Brain pericyte (primary cell): ENCODE measurements around the gene ICAM5.
"Not testable (repeated sequence)": the region's sequence is repeated elsewhere in the genome, so short reads cannot be mapped to it uniquely, and the experiment has no call there.

Experiments used
- DNase-seq: peaks from one replicate; pipeline ENCODE4 v3.0.0-alpha.2; 2012; ENCODE audit warnings: low read depth, low spot score

The ICAM5 gene

DNA sequence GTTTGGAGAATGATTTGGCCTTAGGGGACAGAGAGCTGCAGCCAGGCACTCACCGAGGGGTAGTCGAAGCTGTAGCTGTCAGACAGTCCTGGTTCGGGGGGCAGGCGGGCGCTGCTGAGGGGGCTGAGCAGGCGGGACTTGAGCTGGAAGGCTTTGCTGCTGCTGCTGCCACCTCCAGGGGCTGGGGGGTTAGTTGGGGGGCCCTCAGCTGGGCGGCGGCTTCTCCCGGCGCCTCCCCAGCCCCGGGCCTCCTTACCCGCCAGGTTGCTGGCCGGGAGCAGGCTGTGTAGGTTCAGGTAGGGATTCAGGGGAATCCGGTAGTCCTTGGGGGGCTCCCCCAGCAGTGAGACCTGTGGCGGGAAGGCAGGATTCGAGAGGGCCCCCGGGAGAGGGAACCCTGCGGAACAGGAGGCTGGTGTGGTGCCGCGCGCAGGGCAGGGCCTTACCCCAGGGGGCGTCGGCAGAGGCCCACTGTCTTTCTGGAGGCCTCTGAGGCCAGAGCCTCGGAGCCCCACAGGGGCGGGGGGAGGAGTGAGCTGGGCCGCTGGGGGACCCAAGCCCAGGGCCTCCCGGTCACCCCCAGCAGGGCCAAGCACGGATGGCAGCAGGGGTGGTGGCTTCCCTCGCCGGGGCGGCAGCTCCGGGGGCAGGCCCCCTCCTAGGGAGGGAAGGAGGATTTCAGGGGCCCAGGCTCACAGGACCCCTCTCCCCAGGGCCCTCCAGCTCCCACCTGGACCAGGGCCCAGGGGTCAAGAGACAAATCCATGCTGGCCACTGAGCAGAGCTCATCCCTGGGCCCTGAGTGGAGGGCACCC lies 31.1 kb downstream of the ICAM5 start:
- DNase-seq, result no peak

DNA sequence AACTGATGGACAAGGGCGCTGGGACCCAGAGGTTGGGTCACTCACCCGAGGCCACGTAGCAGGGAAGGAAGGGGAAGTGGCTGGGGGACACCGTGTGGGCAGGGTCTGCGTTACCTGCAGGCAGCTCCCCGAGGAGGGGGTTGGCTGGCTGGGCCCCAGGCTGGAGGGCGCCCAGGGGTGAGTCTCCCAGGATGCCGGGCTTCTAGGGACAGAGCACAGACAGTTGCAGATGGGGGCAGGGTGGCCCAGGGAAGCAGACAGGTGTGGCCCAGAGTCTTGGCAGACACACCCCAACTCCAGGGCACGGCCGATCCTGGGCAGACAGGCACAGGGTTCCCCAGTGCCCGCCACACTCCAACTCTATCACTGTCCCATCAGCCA lies 31.7 kb downstream of the ICAM5 start:
- DNase-seq, result no peak

DNA sequence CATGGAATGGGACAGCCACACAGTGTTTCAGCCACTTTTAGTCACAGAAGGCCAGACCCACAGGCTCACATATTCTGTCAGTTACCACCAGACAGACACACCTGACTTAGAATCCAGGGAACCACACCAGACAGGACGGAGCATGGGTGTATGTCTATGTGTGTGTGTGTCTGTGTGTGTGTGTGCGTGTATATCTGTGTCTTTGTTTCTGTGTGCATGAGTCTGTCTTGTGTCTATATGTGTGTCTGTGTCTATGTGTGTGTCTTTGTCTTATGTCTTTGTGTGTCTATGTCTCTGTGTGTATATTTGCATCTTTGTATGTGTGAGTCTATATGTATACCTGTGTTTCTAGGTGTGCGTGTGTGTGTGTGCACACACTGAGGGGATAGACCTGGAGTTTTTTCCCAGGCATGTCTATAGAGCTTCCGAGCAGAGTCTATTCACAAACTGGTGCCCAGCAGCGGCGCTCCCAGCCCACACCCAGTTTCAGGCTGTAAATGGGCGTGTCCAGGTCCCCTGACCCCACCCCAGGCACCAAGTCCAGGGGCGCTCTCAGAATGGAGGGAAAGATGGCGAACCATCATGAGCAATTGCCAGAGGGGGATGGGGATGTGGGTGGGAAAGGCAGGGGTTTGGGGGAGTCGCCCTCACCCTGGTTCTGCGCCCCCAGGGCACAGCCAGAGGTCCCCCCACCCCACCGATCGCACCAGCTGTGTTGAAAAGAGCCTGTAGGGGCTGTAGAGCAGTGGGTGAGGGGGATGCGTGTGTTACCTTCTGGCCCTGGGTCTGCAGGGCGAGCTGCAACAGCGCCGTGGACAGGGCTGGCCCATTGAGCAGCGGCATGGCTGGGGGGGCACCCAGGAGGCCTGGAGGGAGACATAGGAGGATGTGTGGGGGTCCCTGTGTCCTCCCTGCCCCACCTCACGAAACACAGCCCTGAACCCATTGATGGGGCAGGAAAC lies 32.4 kb downstream of the ICAM5 start:
- no peak for DNase-seq

DNA sequence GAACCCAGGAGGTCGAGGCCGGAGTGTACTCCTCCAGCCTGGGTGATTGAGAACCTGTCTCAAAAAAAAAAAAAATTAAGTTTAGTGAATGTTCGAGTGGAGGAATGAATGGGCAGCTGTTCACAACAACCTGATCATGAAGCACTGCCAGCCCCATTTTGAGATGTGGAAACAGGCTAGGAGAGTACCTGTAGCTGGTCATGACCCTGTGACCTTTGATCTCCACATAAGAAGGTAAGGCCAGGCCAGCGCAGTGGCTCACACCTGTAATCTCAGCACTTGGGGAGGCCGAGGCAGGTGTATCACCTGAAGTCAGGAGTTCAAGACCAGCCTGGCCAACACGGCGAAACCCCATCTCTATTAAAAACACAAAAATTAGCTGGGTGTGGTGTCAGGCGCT lies 36.0 kb downstream of the ICAM5 start:
- no peak for DNase-seq

DNA sequence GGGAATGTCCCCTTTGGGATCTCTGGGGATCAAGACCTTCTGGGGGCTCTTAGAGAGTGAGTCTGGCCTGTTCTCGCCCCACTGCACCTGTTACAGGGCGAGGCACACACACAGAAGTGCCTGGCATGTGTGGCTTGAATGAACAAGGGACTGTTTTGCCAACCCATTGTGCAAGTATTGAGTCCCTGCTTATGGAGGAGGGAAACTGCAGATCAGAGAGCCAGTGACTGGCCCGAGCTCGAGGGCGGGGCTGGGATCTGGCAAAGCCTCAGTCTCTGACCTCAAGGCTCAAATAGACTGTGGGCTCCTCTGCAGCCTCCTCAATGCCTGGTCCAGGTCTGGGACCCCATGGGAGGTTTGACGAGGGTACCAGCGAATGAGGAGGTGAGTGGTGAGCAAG lies 38.0 kb downstream of the ICAM5 start:
- no peak for DNase-seq

DNA sequence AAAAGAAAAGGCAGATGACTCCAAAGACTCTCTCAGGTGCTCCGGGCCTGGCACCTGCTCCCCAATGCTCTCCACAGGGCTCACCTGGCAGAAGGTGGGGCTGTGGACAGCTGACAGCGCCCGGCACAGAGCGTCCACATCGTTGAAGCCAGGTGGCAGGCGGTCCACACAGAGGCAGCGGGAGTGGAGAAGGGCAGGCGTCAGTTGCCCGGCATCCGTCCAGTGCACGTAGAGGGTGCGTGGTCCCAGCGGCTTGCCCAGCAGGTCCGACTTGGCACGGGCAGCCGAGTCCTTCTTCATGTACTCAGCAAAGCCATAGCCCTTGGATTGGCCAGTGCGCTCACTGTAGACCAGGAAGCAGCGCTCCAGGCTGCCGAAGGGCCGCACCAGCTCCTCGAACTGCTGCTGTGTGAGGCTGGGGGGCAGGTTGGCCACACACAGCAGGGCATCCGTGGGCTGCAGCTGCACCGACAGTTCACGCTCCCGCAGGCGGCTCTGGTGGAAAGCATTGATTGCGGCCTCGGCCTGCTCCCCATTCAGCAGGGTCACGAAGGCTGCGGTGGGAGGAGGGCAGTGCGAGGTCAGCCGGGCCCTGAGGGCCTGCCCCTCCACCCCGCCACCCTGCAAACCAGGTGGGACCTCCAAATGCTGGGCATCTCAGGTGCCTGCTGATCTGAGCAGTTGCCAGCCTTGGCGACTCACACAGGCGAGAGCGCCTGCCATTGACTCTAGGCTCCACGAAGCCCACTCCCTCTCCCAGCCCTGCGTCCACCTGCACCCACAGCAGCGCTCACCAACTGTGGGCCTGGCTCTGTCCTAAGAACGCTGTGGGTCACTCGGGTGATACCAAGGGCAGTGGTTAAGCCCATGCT lies 39.0 kb downstream of the ICAM5 start:
- DNase-seq, result no peak

DNA sequence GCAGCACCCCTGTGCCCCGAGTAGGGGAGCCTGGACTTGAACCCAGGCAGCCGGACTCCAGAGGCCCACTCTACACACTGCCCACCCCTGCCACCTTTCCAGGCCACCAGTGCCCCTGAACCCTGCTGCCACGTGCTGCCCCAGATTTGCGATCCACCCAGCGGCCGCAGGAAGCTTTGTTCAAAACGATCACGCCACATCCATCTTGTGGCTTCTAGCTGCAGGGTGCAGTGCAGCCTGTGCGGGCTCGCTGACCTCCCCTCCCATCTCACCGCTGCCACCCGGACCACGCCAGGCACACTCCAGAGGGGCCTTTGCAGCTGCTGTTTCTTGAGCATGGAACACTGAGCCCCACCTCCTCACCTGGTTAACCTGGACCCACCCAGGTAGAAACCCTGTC lies 39.8 kb downstream of the ICAM5 start:
- no peak for DNase-seq

DNA sequence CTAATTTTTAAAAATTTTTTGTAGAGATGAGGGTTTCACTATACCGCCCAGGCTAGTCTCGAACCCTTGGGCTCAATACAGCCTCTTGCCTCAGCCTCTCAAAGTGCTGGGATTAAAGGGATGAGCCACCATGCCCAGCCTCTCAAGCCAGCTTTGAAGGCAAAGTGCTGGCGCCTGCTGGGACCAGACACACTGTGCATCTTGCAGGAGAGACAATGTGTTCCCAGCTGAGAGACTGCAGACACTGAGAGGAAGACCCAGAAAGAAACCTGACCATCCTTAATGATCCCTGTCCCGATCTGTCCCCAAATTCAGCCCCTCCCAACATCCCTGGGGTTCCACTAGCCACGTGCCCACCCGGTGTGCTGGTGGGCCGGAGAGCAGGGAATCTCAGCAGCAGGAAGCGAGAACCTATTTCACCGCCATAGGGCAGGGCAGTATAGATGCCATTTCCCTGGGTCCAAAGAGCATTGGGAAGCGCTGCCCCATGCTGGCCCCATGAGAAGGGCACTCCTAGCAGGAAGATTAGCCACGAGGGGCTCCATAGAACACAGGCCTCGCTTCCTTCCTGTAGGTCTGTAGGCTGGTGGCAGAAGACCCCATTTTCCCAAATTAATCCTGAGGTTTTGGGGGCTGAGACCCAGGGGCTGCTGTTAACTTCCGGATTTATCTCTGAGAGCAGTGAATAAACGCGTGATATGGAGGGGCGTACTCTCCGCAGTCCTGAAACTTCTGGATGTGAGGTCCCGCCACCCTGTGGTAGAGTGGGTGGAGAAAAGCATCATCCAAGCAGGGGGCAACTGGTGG lies 42.6 kb downstream of the ICAM5 start:
- DNase-seq, result no peak

DNA sequence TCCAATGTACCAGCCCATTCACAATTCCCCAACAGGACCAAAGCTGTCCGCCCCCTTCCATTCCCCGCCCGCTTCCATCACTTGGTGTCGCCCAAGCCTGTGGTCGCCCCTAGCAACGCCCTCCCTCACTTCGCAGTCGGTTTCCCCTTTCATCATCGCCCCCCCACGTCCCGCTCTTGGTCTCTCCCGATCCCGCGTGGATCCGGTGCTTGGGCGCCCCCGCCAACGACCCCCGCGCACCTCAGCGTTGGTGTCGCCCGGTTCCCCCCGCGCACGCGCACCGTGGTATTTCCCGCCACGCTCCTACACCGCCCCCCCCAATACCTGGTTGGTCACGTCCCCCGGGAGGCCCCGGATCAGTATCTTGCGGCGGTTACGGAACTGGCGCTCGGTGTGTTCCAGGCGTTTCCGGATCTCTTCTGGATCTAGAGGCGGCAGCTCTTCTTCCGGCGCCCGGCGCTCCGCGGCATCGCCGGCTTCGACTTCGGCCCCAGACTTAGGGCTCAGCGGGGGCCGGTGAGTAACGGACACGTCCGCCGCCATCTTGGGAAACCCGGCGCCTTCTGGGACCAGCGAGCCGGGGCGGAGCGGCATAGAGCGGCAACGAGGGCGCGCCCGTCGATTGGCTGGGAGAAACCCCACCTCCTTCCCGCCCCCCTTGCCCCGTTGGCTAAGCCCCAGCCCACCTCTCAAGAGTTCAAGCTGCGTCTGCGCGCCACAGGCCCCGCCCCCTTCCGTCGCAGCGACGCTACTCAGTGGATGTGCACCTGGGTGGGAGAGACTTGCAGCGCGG lies 43.4 kb downstream of the ICAM5 start, which contains the start of gene RAVER1:
TSS of gene RAVER1 (minus strand) at position 565 of the 793 bp plus-strand sequence. CDS start at position 543, 22 bp downstream.
- peak; percentile 92 for DNase-seq

DNA sequence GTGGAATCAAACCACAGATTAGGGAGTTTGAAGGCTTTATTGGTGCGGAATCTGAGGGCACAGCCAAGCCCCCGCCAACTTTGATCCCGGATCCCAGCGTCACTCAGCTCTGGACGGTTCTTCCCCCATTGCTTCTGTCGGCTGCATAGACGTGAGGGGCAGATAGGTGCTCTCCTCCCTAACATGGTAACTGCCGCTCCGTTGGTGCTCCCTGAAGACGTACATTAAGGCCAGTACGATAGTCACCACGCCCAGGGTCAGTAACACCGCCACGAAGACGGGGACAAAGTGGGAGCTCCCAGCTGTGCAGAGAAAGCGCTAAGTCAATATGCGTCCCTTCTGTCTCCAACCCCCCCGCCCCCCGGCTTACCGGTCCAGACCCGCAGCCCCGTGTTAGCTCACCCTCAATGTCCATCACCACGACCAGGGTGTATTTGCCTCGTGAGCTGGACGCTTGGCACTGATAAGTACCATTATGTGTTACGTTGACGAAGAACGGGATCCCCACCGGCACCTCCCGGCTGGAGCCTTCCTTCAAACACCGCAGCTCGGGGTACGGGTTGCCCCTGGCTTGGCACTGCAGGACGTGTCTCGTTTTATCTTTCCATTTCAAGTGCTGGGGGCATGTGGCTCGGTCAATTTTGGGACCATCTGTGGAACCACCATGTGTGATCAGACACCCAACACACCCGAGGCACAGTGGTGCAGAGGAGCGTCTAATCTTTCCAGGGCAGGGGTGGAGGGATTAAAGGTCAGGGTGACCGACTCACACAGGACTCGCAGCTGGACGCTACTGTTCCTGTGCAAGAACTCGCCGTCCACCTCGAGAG lies 44.2 kb downstream of the ICAM5 start:
- no peak for DNase-seq

DNA sequence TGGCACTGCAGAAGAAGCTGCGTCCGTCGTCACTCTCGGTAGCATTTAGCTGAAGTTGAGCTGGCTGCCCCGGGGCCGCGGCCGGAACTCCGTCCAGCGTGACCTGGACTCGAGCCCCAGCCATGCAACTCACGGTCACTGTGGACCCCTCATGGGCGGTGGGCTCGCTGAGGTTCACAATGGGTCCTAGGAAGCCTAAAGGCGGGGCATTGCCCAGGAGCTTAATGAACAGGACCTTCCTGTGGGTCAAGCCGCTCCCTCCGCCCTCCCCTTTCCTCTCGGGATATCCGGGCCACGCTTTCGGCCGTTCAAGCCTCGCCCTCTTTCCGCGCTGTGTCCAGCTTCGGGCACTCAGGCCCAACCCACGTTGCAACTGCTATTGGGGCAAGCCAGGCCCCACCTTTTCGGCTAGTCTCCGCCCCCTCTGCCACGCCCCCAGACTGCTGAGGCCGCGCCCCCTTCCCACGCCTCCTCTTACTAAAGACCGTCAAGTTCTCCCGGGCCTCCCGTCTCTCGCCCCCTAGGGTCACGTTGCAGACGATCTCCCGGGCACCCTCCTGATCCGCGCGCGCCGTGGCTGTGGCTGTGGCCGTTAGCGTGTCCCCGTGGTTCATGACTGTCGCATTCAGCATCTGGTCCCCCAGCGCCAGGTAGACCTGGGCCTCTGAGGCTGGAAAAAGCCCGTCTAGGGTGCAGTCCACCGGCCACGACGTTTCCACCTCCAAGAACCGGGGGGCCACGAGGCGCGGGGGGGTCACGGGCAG lies 45.0 kb downstream of the ICAM5 start:
- DNase-seq, result peak; percentile 76

DNA sequence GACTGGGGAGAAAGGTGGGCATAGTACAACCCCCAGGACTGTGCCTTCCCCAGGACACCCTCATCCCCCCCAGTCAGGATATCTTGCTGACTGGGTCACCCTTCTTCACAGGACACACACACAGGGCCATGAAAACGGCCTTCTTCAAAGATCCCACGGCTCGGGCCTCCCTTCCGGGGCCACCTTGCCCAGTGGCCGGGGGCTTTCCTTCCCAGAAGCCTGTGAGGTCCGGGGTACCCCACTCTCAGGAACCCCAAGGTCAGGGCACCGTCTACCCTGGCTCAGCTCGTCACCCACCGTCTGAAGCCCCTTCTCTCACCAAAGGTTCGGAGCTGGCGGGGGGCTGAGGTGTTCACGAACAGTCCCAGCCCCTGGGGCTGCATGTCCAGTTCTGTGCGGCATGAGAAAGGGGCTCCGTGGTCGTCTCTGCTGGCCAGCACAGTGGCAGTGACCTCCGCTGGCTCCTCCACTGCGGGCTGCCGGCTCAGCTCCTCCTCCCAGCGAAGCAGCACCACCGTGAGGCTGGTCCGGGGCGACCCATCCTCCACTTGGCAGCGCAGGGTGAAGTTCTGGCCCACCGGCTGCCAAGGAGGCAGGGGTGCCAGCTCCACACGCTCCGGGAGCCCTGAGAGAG lies 45.7 kb downstream of the ICAM5 start:
- DNase-seq, result no peak

DNA sequence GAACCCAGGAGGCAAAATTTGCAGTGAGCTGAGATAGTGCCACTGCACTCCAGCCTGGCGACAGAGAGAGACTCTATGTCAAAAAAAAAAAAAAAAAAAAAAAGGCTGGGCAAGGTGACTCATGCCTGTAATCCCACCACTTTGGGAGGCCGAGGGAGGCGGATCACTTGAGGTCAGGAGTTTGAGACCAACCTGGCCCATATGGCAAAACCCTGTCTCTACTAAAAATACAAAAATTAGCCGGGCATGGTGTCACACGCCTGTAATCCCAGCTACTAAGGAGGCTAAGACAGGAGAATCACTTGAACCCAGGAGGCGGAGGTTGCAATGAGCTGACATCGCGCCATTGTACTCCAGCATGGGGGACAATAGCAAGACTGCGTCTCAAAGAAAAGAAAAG lies 47.0 kb downstream of the ICAM5 start:
- DNase-seq, result not testable (repeated sequence)

DNA sequence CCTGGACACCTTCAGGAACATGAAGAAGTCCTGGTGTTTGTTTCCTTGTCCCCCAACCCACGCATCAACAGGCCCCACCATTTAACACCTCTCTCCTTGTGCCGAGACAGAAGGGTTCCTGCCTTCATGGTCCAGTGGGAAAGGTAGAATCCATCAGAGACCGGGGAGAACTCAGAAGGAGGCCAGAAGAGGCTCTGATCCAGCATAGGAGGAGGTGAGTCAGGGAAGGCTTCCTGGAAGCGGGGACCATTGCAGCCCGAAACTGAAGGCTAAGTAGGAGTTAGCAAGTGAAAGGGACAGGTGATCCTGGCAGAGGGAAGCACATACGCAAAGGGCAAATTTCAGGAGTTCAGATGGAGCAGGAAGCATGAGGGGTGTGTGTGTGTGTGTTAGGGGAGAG lies 49.2 kb downstream of the ICAM5 start:
- no peak for DNase-seq

DNA sequence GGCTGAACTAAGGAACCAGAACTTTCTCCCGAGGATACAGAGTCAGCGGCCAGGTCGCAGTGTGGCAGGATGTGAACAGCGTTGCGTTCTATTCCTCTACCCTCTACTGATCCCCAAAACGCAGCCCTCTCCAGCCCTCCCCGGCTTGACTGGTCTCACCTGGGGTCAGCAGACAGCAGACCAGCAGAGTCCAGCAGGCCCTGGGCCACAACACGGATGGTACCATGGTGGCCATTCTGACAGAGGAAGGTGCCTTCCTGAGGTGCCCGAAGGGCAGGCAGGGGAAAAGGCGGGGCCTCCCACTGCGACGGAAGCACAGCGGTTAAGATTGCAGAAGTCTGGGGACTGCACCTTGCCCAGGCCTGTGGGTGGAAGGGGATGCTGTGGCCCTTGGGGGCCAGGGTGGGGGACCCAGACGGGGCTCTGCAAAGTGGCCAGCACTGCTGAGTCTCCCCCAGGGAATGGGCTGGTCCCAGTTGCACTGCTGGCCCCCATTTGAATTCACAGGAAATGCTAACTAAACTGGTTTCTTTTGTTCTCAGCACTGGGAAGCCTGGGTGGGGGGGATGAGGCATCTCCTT lies 49.7 kb downstream of the ICAM5 start, which contains the start of gene ICAM3:
TSS of gene ICAM3 (minus strand) at position 245 of the 581 bp plus-strand sequence. CDS start at position 235, 10 bp downstream.
- no peak for DNase-seq

DNA sequence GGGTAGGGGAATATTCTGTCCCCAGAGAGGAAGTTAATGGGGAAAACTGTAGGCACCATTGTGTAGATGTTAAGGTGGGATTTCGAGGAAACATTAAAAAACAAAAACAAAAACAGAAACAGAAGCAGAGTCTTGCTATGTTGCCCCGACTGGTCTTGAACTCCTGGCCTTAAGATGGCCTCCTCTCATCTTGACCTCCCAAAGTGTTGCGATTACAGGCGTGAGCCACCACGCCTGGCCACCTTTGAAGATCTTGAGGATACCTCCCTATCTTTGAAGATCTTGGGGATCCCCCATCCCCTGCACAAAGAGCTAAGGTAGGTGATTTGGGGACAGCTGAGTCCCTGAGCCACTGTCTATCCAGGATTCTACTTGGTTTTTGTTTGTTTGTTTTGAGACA lies 50.2 kb downstream of the ICAM5 start:
- DNase-seq, result no peak

DNA sequence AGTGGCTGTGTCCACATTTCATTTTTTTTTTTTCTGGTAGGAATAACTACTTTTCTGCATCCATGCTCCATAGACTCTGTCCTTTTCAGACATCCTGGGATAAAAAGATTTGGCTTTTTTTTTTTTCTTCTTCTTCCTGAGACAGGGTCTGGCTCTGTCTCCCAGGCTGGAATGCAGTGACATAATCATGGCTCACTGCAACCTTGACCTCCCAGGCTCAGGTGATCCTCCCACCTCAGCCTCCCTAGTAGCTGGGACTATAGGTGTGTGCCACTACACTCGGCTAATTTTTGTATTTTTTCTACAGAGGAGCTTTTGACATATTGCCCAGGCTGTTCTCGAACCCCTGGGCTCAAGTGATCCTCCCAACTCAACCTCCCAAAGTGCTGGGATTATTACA lies 53.7 kb downstream of the ICAM5 start:
- DNase-seq, result no peak
